LHCN-M2 (cell line): ENCODE measurements around the gene RNF220. TPM values are rescaled to one million over a fixed set of nuclear protein-coding genes. Genes with fewer than 3 reads are reported as not detected.

Experiments used
- DNase-seq: peaks from one replicate; pipeline ENCODE4 v3.0.0-alpha.2; 2012; ENCODE audit warnings: low read depth
- total RNA-seq: library from RNA; depleted of rRNA; stranded (reverse); fragments of >200 nt; gene quantifications from 2 replicates; pipeline ENCODE4 v1.2.3, GENCODE V29; 2014

The RNF220 gene
- total RNA-seq, 1 experiment from 2014 or later = 124 TPM

GRCh38 chr1:44584167-44584566 is 179.1 kb downstream of the RNF220 start:
- no peak for DNase-seq

- no peak for DNase-seq
These were observed 180.4 kb downstream of the RNF220 start for GRCh38 chr1:44585315-44585920.

GRCh38 chr1:44587796-44588460 is 182.9 kb downstream of the RNF220 start:
- DNase-seq = no peak

- no peak for DNase-seq
These were observed 183.6 kb downstream of the RNF220 start for GRCh38 chr1:44588551-44589210.

GRCh38 chr1:44590475-44590874 is 185.4 kb downstream of the RNF220 start:
- DNase-seq = no peak

GRCh38 chr1:44591381-44591780 is 186.3 kb downstream of the RNF220 start:
- no peak for DNase-seq

GRCh38 chr1:44592208-44593145 is 187.4 kb downstream of the RNF220 start:
- peak; percentile 69 for DNase-seq

- DNase-seq = no peak
These were observed 189.3 kb downstream of the RNF220 start for GRCh38 chr1:44594353-44594752.

- peak; percentile 38 for DNase-seq
These were observed 190.0 kb downstream of the RNF220 start for GRCh38 chr1:44594871-44595735.

GRCh38 chr1:44596511-44596910 is 191.5 kb downstream of the RNF220 start:
- no peak for DNase-seq

GRCh38 chr1:44598167-44598566 is 193.1 kb downstream of the RNF220 start:
- DNase-seq = no peak

- peak; percentile 71 for DNase-seq
These were observed 197.9 kb downstream of the RNF220 start for GRCh38 chr1:44602634-44603628.

- DNase-seq = peak; percentile 39
These were observed 198.7 kb downstream of the RNF220 start for GRCh38 chr1:44603718-44604117.

- no peak for DNase-seq
These were observed 199.3 kb downstream of the RNF220 start for GRCh38 chr1:44604157-44604955.

GRCh38 chr1:44605914-44606615 is 201.0 kb downstream of the RNF220 start:
- DNase-seq = no peak

GRCh38 chr1:44606701-44607281 is 201.7 kb downstream of the RNF220 start:
- no peak for DNase-seq

- DNase-seq = no peak
These were observed 203.1 kb downstream of the RNF220 start for GRCh38 chr1:44608141-44608540.

- DNase-seq = peak; percentile 51
These were observed 204.3 kb downstream of the RNF220 start for GRCh38 chr1:44609412-44609767.
